Kidney tubule cell (primary cell): ENCODE measurements around the gene HTRA2.

Source experiments
- DNase-seq: peaks from one replicate; pipeline ENCODE4 v3.0.0-alpha.2; 2018; ENCODE audit warnings: low spot score

The HTRA2 gene

GRCh38 chr2:74542978-74543377, 13.2 kb downstream of the HTRA2 start:
- no peak for DNase-seq

- DNase-seq = no peak
Measured at GRCh38 chr2:74544634-74545033, 14.9 kb downstream of the HTRA2 start.

- DNase-seq = no peak
Measured at GRCh38 chr2:74546004-74546403, 16.3 kb downstream of the HTRA2 start.

GRCh38 chr2:74548285-74548899, 18.7 kb downstream of the HTRA2 start:
- no peak for DNase-seq

- peak; percentile 58 for DNase-seq
Measured at GRCh38 chr2:74548900-74549826, 19.4 kb downstream of the HTRA2 start.

GRCh38 chr2:74550231-74550630, 20.5 kb downstream of the HTRA2 start:
- no peak for DNase-seq

- no peak for DNase-seq
Measured at GRCh38 chr2:74551530-74551929, 21.8 kb downstream of the HTRA2 start.

GRCh38 chr2:74551942-74552913, 22.5 kb downstream of the HTRA2 start:
- no peak for DNase-seq

- no peak for DNase-seq
Measured at GRCh38 chr2:74552914-74553811, 23.4 kb downstream of the HTRA2 start.

- DNase-seq = peak; percentile 81
Measured at GRCh38 chr2:74553892-74554819, 24.4 kb downstream of the HTRA2 start, which contains the start of the genes DOK1 and LOXL3. Gene DOK1, plus strand, starts transcription at chr2:74554720. Its CDS starts 35 bp downstream, at chr2:74554755. Gene LOXL3, minus strand, starts transcription at chr2:74553942. Its CDS starts 1,308 bp downstream, at chr2:74552634.

- DNase-seq = peak; percentile 66
Measured at GRCh38 chr2:74554820-74555531, 25.2 kb downstream of the HTRA2 start.

- DNase-seq = no peak
Measured at GRCh38 chr2:74555610-74556103, 25.9 kb downstream of the HTRA2 start.

- no peak for DNase-seq
Measured at GRCh38 chr2:74556159-74556558, 26.4 kb downstream of the HTRA2 start.

- no peak for DNase-seq
Measured at GRCh38 chr2:74556831-74557370, 27.2 kb downstream of the HTRA2 start.

GRCh38 chr2:74558284-74559230, 28.8 kb downstream of the HTRA2 start:
- DNase-seq = no peak

- no peak for DNase-seq
Measured at GRCh38 chr2:74559912-74560311, 30.2 kb downstream of the HTRA2 start.

- peak; percentile 71 for DNase-seq
Measured at GRCh38 chr2:74560591-74560990, 30.9 kb downstream of the HTRA2 start.
